A549 (cell line): Measurements from ENCODE around the gene AKAP6.

ENCODE experiments used
- CHD2 ChIP-seq: fragments of 150-350 bp; IDR thresholded peaks from 2 replicates; pipeline ENCODE4 v1.6.1; 2014; ENCODE audit warnings: low read length; ENCODE audit not compliant: partially characterized antibody
- CHD4 ChIP-seq: fragments of 200-600 bp; sonication (generic); IDR thresholded peaks from 2 replicates; pipeline ENCODE4 v1.6.1; 2016; ENCODE audit warnings: antibody characterized with exemption, mild to moderate bottlenecking, borderline replicate concordance
- E2F6 ChIP-seq: IDR thresholded peaks from 2 replicates; pipeline ENCODE4 v1.6.1; 2012; ENCODE audit warnings: low read depth, borderline replicate concordance
- HDAC2 ChIP-seq: fragments of 200-600 bp; sonication (generic); IDR thresholded peaks from 2 replicates; pipeline ENCODE4 v1.6.1; 2016
- HMGXB4 ChIP-seq: fragments of 250-450 bp; sonication (Bioruptor Pico); IDR thresholded peaks from 2 replicates; pipeline ENCODE4 v1.5.0; 2021; ENCODE audit warnings: mild to moderate bottlenecking, moderate library complexity, borderline replicate concordance
- MAX ChIP-seq: IDR thresholded peaks from 2 replicates; pipeline ENCODE4 v1.6.1; 2012
- MYC ChIP-seq: IDR thresholded peaks from 2 replicates; pipeline ENCODE4 v1.6.1; 2012; ENCODE audit warnings: mild to moderate bottlenecking, inconsistent platforms, low read length, improper control_type of control experiment, borderline replicate concordance
- REST ChIP-seq: fragments of 200-600 bp; sonication (generic); IDR thresholded peaks from 2 replicates; pipeline ENCODE4 v1.6.1; 2016; ENCODE audit warnings: antibody characterized with exemption, mild to moderate bottlenecking, moderate library complexity
- TF ChIP-seq, protein P1 (sequence below): fragments of >200 bp; sonication (Bioruptor Twin); formaldehyde crosslinking; IDR thresholded peaks from 3 replicates; pipeline ENCODE4 v1.5.1; 2016

DNA sequence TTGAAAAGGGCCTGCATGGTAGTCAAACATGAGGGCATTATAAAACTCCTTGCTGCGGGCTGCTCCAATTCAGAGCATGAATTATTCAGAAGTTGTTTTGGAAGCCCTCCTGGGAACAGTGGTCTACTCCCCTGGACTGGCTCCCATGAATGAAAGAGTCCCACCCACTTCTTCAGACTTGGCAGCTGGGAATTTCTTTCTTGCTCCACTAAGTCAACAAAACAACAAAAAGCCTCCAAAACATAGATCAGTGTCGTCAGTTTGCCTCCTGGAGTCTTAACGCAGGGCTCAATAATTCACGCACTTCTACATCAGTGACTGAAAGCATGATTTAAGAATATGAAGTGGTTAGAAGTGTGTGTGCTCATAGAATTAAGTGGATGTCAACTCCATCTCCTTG is 37.9 kb downstream of the AKAP6 start:
- TF ChIP-seq, protein P1, sequence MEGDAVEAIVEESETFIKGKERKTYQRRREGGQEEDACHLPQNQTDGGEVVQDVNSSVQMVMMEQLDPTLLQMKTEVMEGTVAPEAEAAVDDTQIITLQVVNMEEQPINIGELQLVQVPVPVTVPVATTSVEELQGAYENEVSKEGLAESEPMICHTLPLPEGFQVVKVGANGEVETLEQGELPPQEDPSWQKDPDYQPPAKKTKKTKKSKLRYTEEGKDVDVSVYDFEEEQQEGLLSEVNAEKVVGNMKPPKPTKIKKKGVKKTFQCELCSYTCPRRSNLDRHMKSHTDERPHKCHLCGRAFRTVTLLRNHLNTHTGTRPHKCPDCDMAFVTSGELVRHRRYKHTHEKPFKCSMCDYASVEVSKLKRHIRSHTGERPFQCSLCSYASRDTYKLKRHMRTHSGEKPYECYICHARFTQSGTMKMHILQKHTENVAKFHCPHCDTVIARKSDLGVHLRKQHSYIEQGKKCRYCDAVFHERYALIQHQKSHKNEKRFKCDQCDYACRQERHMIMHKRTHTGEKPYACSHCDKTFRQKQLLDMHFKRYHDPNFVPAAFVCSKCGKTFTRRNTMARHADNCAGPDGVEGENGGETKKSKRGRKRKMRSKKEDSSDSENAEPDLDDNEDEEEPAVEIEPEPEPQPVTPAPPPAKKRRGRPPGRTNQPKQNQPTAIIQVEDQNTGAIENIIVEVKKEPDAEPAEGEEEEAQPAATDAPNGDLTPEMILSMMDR, result no peak
- TF ChIP-seq CHD4, result no peak
- TF ChIP-seq MYC, result no peak
- TF ChIP-seq E2F6, result no peak
- TF ChIP-seq REST, result no peak
- no peak for TF ChIP-seq HDAC2
- no peak for TF ChIP-seq HMGXB4 (CRISPR knock-in tag)
- TF ChIP-seq CHD2, result no peak
- TF ChIP-seq MAX, result no peak
